Esophagus muscularis mucosa (tissue), 4 donors: ENCODE measurements around the gene SELENOF. TPM values are rescaled to one million over a fixed set of nuclear protein-coding genes. Genes with fewer than 3 reads are reported as not detected.

ENCODE experiments used
- DNase-seq: peaks from one replicate; pipeline ENCODE4 v3.0.0-alpha.2; 2017; ENCODE audit errors: extremely low spot score
- H3K27ac ChIP-seq, 4 donors: fragments of 200-600 bp; sonication (generic); replicated peaks in 1 of 4; 1 replicate in 3 of 4; 2 replicates in 1 of 4; pipeline ENCODE4 v1.5.1; 2016 to 2019; ENCODE audit warnings: mild to moderate bottlenecking in 1 of 4
- H3K27me3 ChIP-seq, 4 donors: fragments of 200-600 bp; sonication (generic); one replicate each; pipeline versions ENCODE4 v1.5.1 to v1.6.0; 2016 to 2019
- H3K36me3 ChIP-seq, 4 donors: fragments of 200-600 bp; sonication (generic); one replicate each; pipeline ENCODE4 v1.5.1; 2016 to 2019
- H3K4me1 ChIP-seq, 4 donors: fragments of 200-600 bp; sonication (generic); one replicate each; pipeline ENCODE4 v1.5.1; 2016 to 2019
- H3K4me3 ChIP-seq, 4 donors: fragments of 200-600 bp; sonication (generic); 1 replicate in 2 of 4; 2 replicates in 2 of 4; pipeline ENCODE4 v1.5.1; 2016 to 2019; ENCODE audit warnings: mild to moderate bottlenecking in 4 of 4, moderate library complexity in 1 of 4
- H3K9me3 ChIP-seq, 4 donors: fragments of 200-600 bp; sonication (generic); 1 replicate in 3 of 4; 2 replicates in 1 of 4; pipeline ENCODE4 v1.5.1; 2016 to 2019
- CTCF ChIP-seq, 3 experiments: fragments of 200-600 bp in 2 of 3; fragments of 450-650 bp in 1 of 3; sonication (generic) in 2 of 3; IDR thresholded peaks; one replicate each; pipeline ENCODE4 v1.5.1; 2017 to 2019; ENCODE audit warnings: antibody characterized with exemption in 3 of 3, mild to moderate bottlenecking in 2 of 3, moderate library complexity in 1 of 3
- EP300 ChIP-seq: sonication (generic); formaldehyde crosslinking; IDR thresholded peaks from one replicate; pipeline ENCODE4 v1.6.1; 2017; ENCODE audit warnings: antibody characterized with exemption
- POLR2A ChIP-seq: fragments of 450-650 bp; IDR thresholded peaks from one replicate; pipeline ENCODE4 v1.6.1; 2017; ENCODE audit warnings: antibody characterized with exemption, moderate library complexity, mild to moderate bottlenecking, low read depth
- POLR2AphosphoS5 ChIP-seq, 2 donors: sonication (generic); formaldehyde crosslinking; IDR thresholded peaks; one replicate each; pipeline ENCODE4 v1.6.1; 2017; ENCODE audit warnings: antibody characterized with exemption in 2 of 2
- WGBS: methylation state at CpG from one replicate; pipeline ENCODE4 v1.1.5; 2018; 5-methylcytosine and 5-hydroxymethylcytosine counted together
- intact Hi-C: fragments of 100-400 bp; cut with DNase I; formaldehyde crosslinking; loops from one replicate; pipeline ENCODE4 v1.15.1; 2023
- total RNA-seq, 4 donors: library from RNA; depleted of rRNA; stranded (reverse); fragments of >200 nt; gene quantifications; one replicate each; pipeline versions ENCODE4 v1.1.0 to v1.2.1, GENCODE V29; 2016

Gene SELENOF
- total RNA-seq, 4 donors from 2014 or later: 76.8 to 103 (median 89.4) TPM

- Histone ChIP-seq H3K4me1 (peaks cover 0 to 12% (median 8%) of the 10 kb centered on the region in 4 donors), H3K4me3 (no peak overlapping the region), H3K36me3 (no peaks in the 10 kb centered on the region), H3K27ac (no peak overlapping the region), H3K9me3 (no peaks in the 10 kb centered on the region), H3K27me3 (no peaks in the 10 kb centered on the region)
- 47% methylated on average over 1 of the region's 1 CpG for WGBS
- intact Hi-C loops: no loop called here
- TF ChIP-seq POLR2A (no peak), EP300 (no peak), CTCF (IDR thresholded peaks at IDR 0.05) (no peak), POLR2AphosphoS5 (IDR thresholded peaks at IDR 0.05) (no peak)
- DNase-seq: no peak
These were observed 28.1 kb upstream of the SELENOF start for GRCh38 chr1:86942042-86942441.

- no peaks in the 10 kb centered on the region for H3K27me3 ChIP-seq
- intact Hi-C loops: no loop called here
- no peak for TF ChIP-seq POLR2A
- no peak for TF ChIP-seq CTCF (IDR thresholded peaks at IDR 0.05)
- no peak for TF ChIP-seq EP300
- no peak for TF ChIP-seq POLR2AphosphoS5 (IDR thresholded peaks at IDR 0.05)
- H3K4me3 ChIP-seq: no peak overlapping the region
- no peaks in the 10 kb centered on the region for H3K36me3 ChIP-seq
- 100% methylated on average over 2 of the region's 2 CpGs for WGBS
- peaks cover 0 to 12% (median 8%) of the 10 kb centered on the region in 4 donors for H3K4me1 ChIP-seq
- no peak overlapping the region for H3K27ac ChIP-seq
- DNase-seq: no peak
- H3K9me3 ChIP-seq: no peaks in the 10 kb centered on the region
These were observed 26.7 kb upstream of the SELENOF start for GRCh38 chr1:86940599-86940998.

- intact Hi-C loops: no loop called here
- Histone ChIP-seq H3K4me1 (peaks cover 0 to 12% (median 8%) of the 10 kb centered on the region in 4 donors), H3K27ac (no peak overlapping the region), H3K4me3 (no peak overlapping the region), H3K36me3 (no peaks in the 10 kb centered on the region), H3K9me3 (no peaks in the 10 kb centered on the region), H3K27me3 (no peaks in the 10 kb centered on the region)
- DNase-seq: no peak
- TF ChIP-seq POLR2AphosphoS5 (IDR thresholded peaks at IDR 0.05) (no peak), EP300 (no peak), POLR2A (no peak), CTCF (IDR thresholded peaks at IDR 0.05) (no peak)
- 88% methylated on average over 3 of the region's 3 CpGs for WGBS
These were observed 25.5 kb upstream of the SELENOF start for GRCh38 chr1:86939406-86939805.

- H3K27ac ChIP-seq: no peak overlapping the region
- no peaks in the 10 kb centered on the region for H3K27me3 ChIP-seq
- intact Hi-C loops: no loop called here
- DNase-seq: no peak
- no peak for TF ChIP-seq EP300
- TF ChIP-seq POLR2AphosphoS5 (IDR thresholded peaks at IDR 0.05): no peak
- no peak for TF ChIP-seq POLR2A
- TF ChIP-seq CTCF (IDR thresholded peaks at IDR 0.05): no peak
- H3K36me3 ChIP-seq: no peaks in the 10 kb centered on the region
- no peaks in the 10 kb centered on the region for H3K9me3 ChIP-seq
- peaks cover 0 to 12% (median 8%) of the 10 kb centered on the region in 4 donors for H3K4me1 ChIP-seq
- 95% methylated on average over 2 of the region's 2 CpGs for WGBS
- H3K4me3 ChIP-seq: no peak overlapping the region
These were observed 24.9 kb upstream of the SELENOF start for GRCh38 chr1:86938855-86939254.

- H3K4me1 ChIP-seq: peaks cover 0 to 12% (median 8%) of the 10 kb centered on the region in 4 donors
- TF ChIP-seq EP300 (no peak), CTCF (IDR thresholded peaks at IDR 0.05) (no peak), POLR2AphosphoS5 (IDR thresholded peaks at IDR 0.05) (no peak), POLR2A (no peak)
- no peaks in the 10 kb centered on the region for H3K27me3 ChIP-seq
- no peak overlapping the region for H3K27ac ChIP-seq
- H3K36me3 ChIP-seq: no peaks in the 10 kb centered on the region
- H3K9me3 ChIP-seq: no peaks in the 10 kb centered on the region
- DNase-seq: no peak
- no peak overlapping the region for H3K4me3 ChIP-seq
- intact Hi-C loops: no loop called here
- 55% methylated on average over 1 of the region's 1 CpG for WGBS
These were observed 24.5 kb upstream of the SELENOF start for GRCh38 chr1:86938450-86938849.
